HepG2 (cell line): ENCODE measurements around the gene ZNF655. TPM values are rescaled to one million over a fixed set of nuclear protein-coding genes. Genes with fewer than 3 reads are reported as not detected.
A peak's percentile ranks its signal among the peaks of the same experiment; 100 is the strongest.

Source experiments
- ATAC-seq: fragments of 200-7000 bp; cut with Tn5 transposase; 3 replicates; pipeline ENCODE4 v1.9.1; 2020; ENCODE audit warnings: mild to moderate bottlenecking, moderate library complexity
- BruUV-seq: library from RNA; stranded (reverse); fragments of 400-500 nt; replicated peaks from 2 replicates; lab custom pipeline; 2021; lab: Mats Ljungman, UMichigan
- CTCF ChIA-PET: fragments of 300-600 bp; formaldehyde crosslinking; extraction: SDS; loops from one replicate; lab custom pipeline; 2021; ENCODE audit warnings: low total read pairs, inconsistent platforms, low intra/inter-chr PET ratio; lab: Yijun Ruan, JAX
- POLR2A ChIA-PET: fragments of 350-600 bp; sonication (Branson Sonifier 250); formaldehyde crosslinking; loops from one replicate; lab custom pipeline; 2020; ENCODE audit warnings: antibody characterized with exemption, inconsistent platforms; lab: Yijun Ruan, JAX
- DNase-seq: peaks from one replicate; pipeline ENCODE4 v3.0.0-alpha.2; 2015; ENCODE audit warnings: low spot score
- FAIRE-seq: peaks from 3 replicates; lab custom pipeline; 2011; peaks lifted over from hg19 to GRCh38; lab: Jason Lieb, UNC
- H2AFZ ChIP-seq: one replicate; pipeline ENCODE4 v1.6.1; 2011; ENCODE audit warnings: low read length, inconsistent platforms
- H3K27ac ChIP-seq: fragments of 300-600 bp; 3 replicates; pipeline ENCODE4 v1.8.0; 2011; ENCODE audit warnings: mixed run types, mild to moderate bottlenecking, mixed read lengths, low read length, inconsistent platforms; ENCODE audit not compliant: insufficient read depth; ENCODE audit errors: extremely low read length
- H3K27me3 ChIP-seq, 2 experiments: fragments of 200-600 bp in 1 of 2; 2 replicates in 1 of 2; 3 replicates in 1 of 2; pipeline versions ENCODE4 v1.6.0 to v1.8.0; 2011; ENCODE audit warnings: low read length in 2 of 2, mild to moderate bottlenecking in 2 of 2, moderate library complexity in 2 of 2, inconsistent platforms in 1 of 2; ENCODE audit not compliant: insufficient read depth in 2 of 2, control insufficient read depth in 1 of 2
- H3K36me3 ChIP-seq, 2 experiments: fragments of 200-600 bp in 1 of 2; replicated peaks in 1 of 2; 2 replicates in 1 of 2; 3 replicates in 1 of 2; pipeline versions ENCODE4 v1.5.1 to v1.8.0; 2011; ENCODE audit warnings: low read length in 2 of 2, inconsistent platforms in 1 of 2; ENCODE audit not compliant: insufficient read depth in 2 of 2, control insufficient read depth in 1 of 2
- H3K4me1 ChIP-seq: 2 replicates; pipeline ENCODE4 v1.5.1; 2012; ENCODE audit warnings: low read length, inconsistent platforms; ENCODE audit not compliant: insufficient read depth
- H3K4me2 ChIP-seq: 2 replicates; pipeline ENCODE4 v1.6.0; 2011; ENCODE audit warnings: low read depth, low read length, inconsistent platforms
- H3K4me3 ChIP-seq, 3 experiments: fragments of 200-600 bp in 1 of 3; sonication (generic), shearing (Covaris generic) in 1 of 3; replicated peaks in 1 of 3; 2 replicates each; pipeline ENCODE4 v1.5.1; 2011 to 2016; ENCODE audit warnings: low read length in 3 of 3, inconsistent platforms in 2 of 3, low read depth in 2 of 3, mild to moderate bottlenecking in 2 of 3, control low read depth in 1 of 3, mixed read lengths in 1 of 3; ENCODE audit not compliant: insufficient read depth in 1 of 3
- H3K79me2 ChIP-seq: one replicate; pipeline ENCODE4 v1.6.1; 2011; ENCODE audit warnings: low read length, inconsistent platforms; ENCODE audit not compliant: insufficient read depth
- H3K9ac ChIP-seq: 2 replicates; pipeline ENCODE4 v1.6.0; 2011; ENCODE audit warnings: mild to moderate bottlenecking, low read depth, low read length, inconsistent platforms; ENCODE audit not compliant: insufficient read depth
- H3K9me3 ChIP-seq: 2 replicates; pipeline ENCODE4 v1.5.1; 2012; ENCODE audit warnings: mild to moderate bottlenecking, low read length
- H4K20me1 ChIP-seq: 2 replicates; pipeline ENCODE4 v1.6.0; 2011; ENCODE audit warnings: inconsistent platforms, mild to moderate bottlenecking, low read length, moderate library complexity; ENCODE audit not compliant: insufficient read depth
- AGO1 ChIP-seq: fragments of 200-400 bp; formaldehyde crosslinking; IDR thresholded peaks from 2 replicates; pipeline ENCODE4 v1.6.1; 2017; ENCODE audit warnings: mild to moderate bottlenecking, low read depth, low read length, moderate library complexity; ENCODE audit not compliant: poor library complexity, severe bottlenecking
- HOXA7 ChIP-seq: sonication (generic); formaldehyde crosslinking; IDR thresholded peaks from 2 replicates; pipeline ENCODE4 v1.8.1; 2022; ENCODE audit warnings: mild to moderate bottlenecking, missing genetic modification reagents, moderate library complexity
- IRF2 ChIP-seq: IDR thresholded peaks from 2 replicates; pipeline ENCODE4 v1.6.1; 2018; ENCODE audit warnings: missing genetic modification reagents, missing compliant biosample characterization
- KDM1A ChIP-seq: IDR thresholded peaks from 2 replicates; pipeline ENCODE4 v1.6.1; 2016; ENCODE audit warnings: missing compliant biosample characterization
- MTF2 ChIP-seq: sonication (generic); formaldehyde crosslinking; IDR thresholded peaks from 2 replicates; pipeline ENCODE4 v1.5.0; 2020; ENCODE audit warnings: missing genetic modification reagents, borderline replicate concordance
- NFKBIZ ChIP-seq: IDR thresholded peaks from 2 replicates; pipeline ENCODE4 v1.6.1; 2018; ENCODE audit warnings: missing genetic modification reagents, missing compliant biosample characterization
- PRDM10 ChIP-seq: sonication (generic); formaldehyde crosslinking; IDR thresholded peaks from 2 replicates; pipeline ENCODE4 v1.4.0; 2020; ENCODE audit warnings: low read depth, missing genetic modification reagents
- RBFOX2 ChIP-seq: fragments of 200-400 bp; formaldehyde crosslinking; IDR thresholded peaks from 2 replicates; pipeline ENCODE4 v1.6.1; 2017; ENCODE audit warnings: low read depth, mild to moderate bottlenecking, low read length
- RBM39 ChIP-seq: fragments of 200-400 bp; formaldehyde crosslinking; IDR thresholded peaks from one replicate; pipeline ENCODE4 v1.6.1; 2018; ENCODE audit warnings: antibody characterized with exemption, mild to moderate bottlenecking, low read depth, low read length; ENCODE audit not compliant: poor library complexity, severe bottlenecking
- XRCC5 ChIP-seq: fragments of 200-400 bp; formaldehyde crosslinking; optimal IDR thresholded peaks from 2 replicates; pipeline ENCODE3; 2017; ENCODE audit warnings: mild to moderate bottlenecking, low read length
- YEATS4 ChIP-seq: sonication (generic); formaldehyde crosslinking; IDR thresholded peaks from 2 replicates; pipeline ENCODE4 v1.4.0; 2020; ENCODE audit warnings: missing genetic modification reagents, borderline replicate concordance
- ZBTB38 ChIP-seq: sonication (generic); formaldehyde crosslinking; IDR thresholded peaks from 2 replicates; pipeline ENCODE4 v1.5.1; 2020; ENCODE audit warnings: mild to moderate bottlenecking, missing genetic modification reagents
- ZBTB7A ChIP-seq: sonication (generic); formaldehyde crosslinking; IDR thresholded peaks from 2 replicates; pipeline ENCODE4 v1.8.0; 2022; ENCODE audit warnings: mild to moderate bottlenecking, missing genetic modification reagents
- ZHX1 ChIP-seq: sonication (generic); formaldehyde crosslinking; IDR thresholded peaks from 2 replicates; pipeline ENCODE4 v1.8.1; 2022; ENCODE audit warnings: low read depth, mild to moderate bottlenecking, missing genetic modification reagents
- WGBS: methylation state at CpG from one replicate; pipeline ENCODE4 v1.1.6; 2017; ENCODE audit warnings: low lambda C conversion rate; 5-methylcytosine and 5-hydroxymethylcytosine counted together
- in situ Hi-C: cut with HindIII; loops from 2 replicates; pipeline ENCODE4 v1.10.0; 2017; ENCODE audit warnings: low pct_unique_long_range_greater_than_20kb; ENCODE audit not compliant: extremely low pct_ligation_motif_present
- intact Hi-C: fragments of 100-400 bp; cut with micrococcal nuclease; formaldehyde crosslinking; loops from one replicate; pipeline ENCODE4 v1.10.0; 2022; ENCODE audit not compliant: unreplicated experiment
- polyA plus RNA-seq, 8 experiments: library from polyadenylated mRNA; depleted of rRNA in 3 of 8; stranded (reverse) in 7 of 8; unstranded in 1 of 8; fragments of >200 nt; fragmentation: Illumina TruSeq in 4 of 8; extraction: Trizol in 4 of 8; gene quantifications; 2 replicates each; pipeline versions ENCODE4 v1.2.1 to v1.2.3, GENCODE V29; 2011 to 2016; ENCODE audit warnings: low read depth in 4 of 8, missing spikeins in 1 of 8, mixed read lengths in 1 of 8; ENCODE audit not compliant: insufficient read depth in 1 of 8
- total RNA-seq, 5 experiments: library from RNA; depleted of rRNA; stranded (reverse); fragments of >200 nt; fragmentation: Illumina TruSeq; extraction: Trizol; gene quantifications; 2 replicates each; pipeline ENCODE4 v1.2.3, GENCODE V29; 2016; ENCODE audit warnings: low read depth in 1 of 5

The ZNF655 gene
- total and polyA plus RNA-seq, 2 of the 13 experiments (the other 11 are each of a cell fraction or from before 2014, with no cell fraction given): 53.4 to 75.6 TPM

GRCh38 chr7:99579956-99580777 lies 21.7 kb downstream of the ZNF655 start:
- peak; percentile 6 for DNase-seq
- no peak overlapping the region for H2AFZ ChIP-seq
- 56% methylated on average over 34 of the region's 54 CpGs for WGBS
- TF ChIP-seq AGO1 (peak; percentile 77), XRCC5 (peak; percentile 19), NFKBIZ (CRISPR knock-in tag) (no peak), PRDM10 (CRISPR knock-in tag) (no peak), HOXA7 (CRISPR knock-in tag) (no peak), ZHX1 (CRISPR knock-in tag) (peak; percentile 41; the same call in 1 of the 2 replicates), YEATS4 (CRISPR knock-in tag) (0 out of 2 replicates have a peak, but pooled peaks have one; percentile 40), KDM1A (CRISPR knock-in tag) (no peak), ZBTB38 (CRISPR knock-in tag) (peak; percentile 48; the same call in 1 of the 2 replicates), IRF2 (CRISPR knock-in tag) (no peak), ZBTB7A (CRISPR knock-in tag) (peak; percentile 78), RBM39 (peak; percentile 73), MTF2 (no peak), RBFOX2 (0 out of 2 replicates have a peak, but pooled peaks have one; percentile 24)

More at GRCh38 chr7:99579956-99580777, 21.7 kb downstream of the ZNF655 start:
- intact Hi-C loops: no loop called here
- no peaks in the 10 kb centered on the region for H3K79me2 ChIP-seq
- H3K9me3 ChIP-seq: no peaks in the 10 kb centered on the region
- H3K4me1 ChIP-seq: peaks cover 5% of the 10 kb centered on the region; the same call in 1 of the 2 replicates
- peak overlapping the region; percentile 80 for H3K4me2 ChIP-seq
- peak; percentile 84 for ATAC-seq
- no peak overlapping the region for H3K27ac ChIP-seq
- no peaks in the 10 kb centered on the region for H3K36me3 ChIP-seq
- CTCF ChIA-PET: no interaction called here
- in situ Hi-C loops: no loop called here
- H3K4me3 ChIP-seq: peak overlapping the region; percentile 48 to 64 (median 52); a peak in 5 of 6 replicates
- H3K9ac ChIP-seq: peak overlapping the region; percentile 53
- no peak for FAIRE-seq
- BruUV-seq: no TSS peak
- POLR2A ChIA-PET: interaction anchor here (1.0 to 1.4 kb wide), 2 partner anchors 22 to 149 kb away, joined by 3 to 17 read pairs; partner anchors contain the start of gene ZNF655
- no peaks in the 10 kb centered on the region for H4K20me1 ChIP-seq
- no peaks in the 10 kb centered on the region for H3K27me3 ChIP-seq
